Astrocyte (in vitro differentiated cells and primary cell): Measurements from ENCODE around the gene CENPW. TPM values are rescaled to one million over a fixed set of nuclear protein-coding genes. Genes with fewer than 3 reads are reported as not detected.

Source experiments
- DNase-seq: peaks from one replicate; pipeline ENCODE4 v3.0.0-alpha.2; 2010; ENCODE audit warnings: low read depth
- FAIRE-seq: peaks from 2 replicates; lab custom pipeline; 2011; peaks lifted over from hg19 to GRCh38; lab: Jason Lieb, UNC
- H2AFZ ChIP-seq: 2 replicates; pipeline ENCODE4 v1.6.0; 2012; ENCODE audit warnings: low read depth, low read length, inconsistent platforms
- H3K27ac ChIP-seq: 2 replicates; pipeline ENCODE4 v1.5.1; 2011; ENCODE audit warnings: low read depth, low read length, inconsistent platforms
- H3K27me3 ChIP-seq: 2 replicates; pipeline ENCODE4 v1.6.0; 2011; ENCODE audit warnings: low read length, inconsistent platforms; ENCODE audit not compliant: insufficient read depth
- H3K36me3 ChIP-seq: 2 replicates; pipeline ENCODE4 v1.5.1; 2011; ENCODE audit warnings: low read length, inconsistent platforms; ENCODE audit not compliant: insufficient read depth
- H3K4me1 ChIP-seq: 2 replicates; pipeline ENCODE4 v1.5.1; 2011; ENCODE audit warnings: low read length, inconsistent platforms; ENCODE audit not compliant: insufficient read depth
- H3K4me2 ChIP-seq: 2 replicates; pipeline ENCODE4 v1.6.0; 2012; ENCODE audit warnings: low read length, inconsistent platforms
- H3K4me3 ChIP-seq: 2 replicates; pipeline ENCODE4 v1.5.1; 2011; ENCODE audit warnings: low read depth, mild to moderate bottlenecking, low read length, inconsistent platforms; ENCODE audit not compliant: insufficient read depth
- H3K79me2 ChIP-seq: 2 replicates; pipeline ENCODE4 v1.6.0; 2012; ENCODE audit warnings: mild to moderate bottlenecking, low read length, inconsistent platforms; ENCODE audit not compliant: insufficient read depth
- H3K9ac ChIP-seq: 2 replicates; pipeline ENCODE4 v1.6.0; 2012; ENCODE audit warnings: mild to moderate bottlenecking, low read length, inconsistent platforms
- H3K9me3 ChIP-seq: 2 replicates; pipeline ENCODE4 v1.5.1; 2012; ENCODE audit warnings: low read depth, mild to moderate bottlenecking, low read length, inconsistent platforms; ENCODE audit not compliant: insufficient read depth
- H4K20me1 ChIP-seq: 2 replicates; pipeline ENCODE4 v1.6.0; 2012; ENCODE audit warnings: low read length, inconsistent platforms; ENCODE audit not compliant: insufficient read depth
- H3K27ac Mint-ChIP-seq: one replicate; pipeline ENCODE4 v1.8.0; 2021; ENCODE audit warnings: mild to moderate bottlenecking, mixed read lengths; ENCODE audit not compliant: unreplicated experiment
- H3K27me3 Mint-ChIP-seq: one replicate; pipeline ENCODE4 v1.8.0; 2021; ENCODE audit warnings: low read depth, mixed read lengths; ENCODE audit not compliant: unreplicated experiment
- H3K36me3 Mint-ChIP-seq: one replicate; pipeline ENCODE4 v1.8.0; 2021; ENCODE audit warnings: low read depth, mixed read lengths; ENCODE audit not compliant: unreplicated experiment
- H3K4me1 Mint-ChIP-seq: one replicate; pipeline ENCODE4 v1.8.0; 2021; ENCODE audit warnings: low read depth, mixed read lengths; ENCODE audit not compliant: unreplicated experiment
- H3K4me3 Mint-ChIP-seq: one replicate; pipeline ENCODE4 v1.8.0; 2021; ENCODE audit warnings: mild to moderate bottlenecking, moderate library complexity, mixed read lengths; ENCODE audit not compliant: unreplicated experiment
- H3K9me3 Mint-ChIP-seq: one replicate; pipeline ENCODE4 v1.8.0; 2021; ENCODE audit warnings: mild to moderate bottlenecking, mixed read lengths; ENCODE audit not compliant: unreplicated experiment
- CTCF ChIP-seq: IDR thresholded peaks from 2 replicates; pipeline ENCODE4 v1.5.1; 2011; ENCODE audit warnings: low read depth, mild to moderate bottlenecking, inconsistent platforms, low read length, moderate library complexity; ENCODE audit not compliant: insufficient read depth
- EZH2 ChIP-seq: IDR thresholded peaks from 2 replicates; pipeline ENCODE4 v1.6.1; 2012; ENCODE audit warnings: mild to moderate bottlenecking, low read length, inconsistent platforms; ENCODE audit not compliant: insufficient read depth
- total RNA-seq: library from RNA; stranded (reverse); gene quantifications from 2 replicates; pipeline ENCODE4 v1.2.1, GENCODE V29; 2021

CENPW gene
- total RNA-seq, 1 donor from 2014 or later = 16.0 TPM

DNA sequence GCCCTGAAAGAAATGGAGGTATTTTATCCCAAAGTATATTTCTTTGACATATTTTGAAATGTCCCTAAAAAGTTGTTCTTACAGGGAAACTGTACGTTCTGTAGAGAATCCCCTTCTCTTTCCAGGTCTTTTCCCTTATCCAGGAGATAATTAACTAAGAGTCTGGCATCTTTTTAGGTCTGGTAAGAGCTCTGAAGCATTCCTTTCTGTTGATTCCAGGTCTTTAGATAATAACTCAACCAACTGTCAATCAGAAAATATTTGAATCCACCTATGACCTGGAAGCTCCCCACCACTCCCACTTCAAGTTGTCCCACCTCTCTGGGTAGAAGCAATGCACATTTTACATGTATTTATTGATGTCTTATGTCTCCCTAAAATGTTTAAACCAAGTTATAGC is 26.0 kb upstream of the CENPW start:
- no peaks in the 10 kb centered on the region for H3K9me3 Mint-ChIP-seq
- no peaks in the 10 kb centered on the region for H3K27me3 Mint-ChIP-seq
- Histone ChIP-seq H3K9me3 (no peaks in the 10 kb centered on the region), H3K27me3 (no peaks in the 10 kb centered on the region), H2AFZ (no peak overlapping the region), H3K79me2 (no peaks in the 10 kb centered on the region), H3K4me3 (no peak overlapping the region), H3K4me1 (no peaks in the 10 kb centered on the region), H3K9ac (no peak overlapping the region), H3K36me3 (no peaks in the 10 kb centered on the region), H4K20me1 (no peaks in the 10 kb centered on the region), H3K4me2 (no peak overlapping the region), H3K27ac (no peak overlapping the region)
- H3K4me3 Mint-ChIP-seq = no peak overlapping the region
- H3K36me3 Mint-ChIP-seq = no peaks in the 10 kb centered on the region
- no peak for FAIRE-seq
- no peaks in the 10 kb centered on the region for H3K4me1 Mint-ChIP-seq
- no peak for TF ChIP-seq CTCF
- no peak for TF ChIP-seq EZH2
- DNase-seq = no peak
- no peak overlapping the region for H3K27ac Mint-ChIP-seq

DNA sequence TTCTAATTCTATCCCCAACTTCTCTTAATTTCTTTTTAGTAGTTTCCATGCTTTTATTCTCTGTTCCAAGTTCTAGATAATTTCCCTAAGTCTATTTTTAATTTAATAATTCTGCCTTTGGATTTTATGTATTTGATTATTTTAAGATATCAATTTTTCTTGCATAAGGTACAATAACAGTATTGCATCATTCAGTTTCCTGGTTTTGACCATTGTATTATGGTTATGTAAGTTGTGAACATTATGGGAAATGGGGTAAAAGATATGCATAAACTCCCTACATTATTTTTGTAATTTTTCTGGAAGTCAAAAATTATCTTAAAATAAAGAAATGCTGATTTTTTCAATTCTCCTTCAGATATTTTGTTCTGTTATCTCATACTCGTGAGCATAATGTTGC is 21.1 kb upstream of the CENPW start:
- no peak overlapping the region for H3K4me3 ChIP-seq
- H3K27me3 ChIP-seq = no peaks in the 10 kb centered on the region
- no peaks in the 10 kb centered on the region for H3K4me1 ChIP-seq
- no peak overlapping the region for H2AFZ ChIP-seq
- Mint-ChIP-seq H3K27ac (no peak overlapping the region), H3K4me3 (no peak overlapping the region), H3K27me3 (no peaks in the 10 kb centered on the region), H3K36me3 (no peaks in the 10 kb centered on the region), H3K4me1 (no peaks in the 10 kb centered on the region), H3K9me3 (no peaks in the 10 kb centered on the region)
- no peaks in the 10 kb centered on the region for H3K79me2 ChIP-seq
- no peaks in the 10 kb centered on the region for H3K36me3 ChIP-seq
- H3K27ac ChIP-seq = no peak overlapping the region
- no peak overlapping the region for H3K9ac ChIP-seq
- no peaks in the 10 kb centered on the region for H3K9me3 ChIP-seq
- no peak for TF ChIP-seq EZH2
- TF ChIP-seq CTCF = no peak
- DNase-seq = no peak
- H3K4me2 ChIP-seq = no peak overlapping the region
- no peaks in the 10 kb centered on the region for H4K20me1 ChIP-seq
- no peak for FAIRE-seq

DNA sequence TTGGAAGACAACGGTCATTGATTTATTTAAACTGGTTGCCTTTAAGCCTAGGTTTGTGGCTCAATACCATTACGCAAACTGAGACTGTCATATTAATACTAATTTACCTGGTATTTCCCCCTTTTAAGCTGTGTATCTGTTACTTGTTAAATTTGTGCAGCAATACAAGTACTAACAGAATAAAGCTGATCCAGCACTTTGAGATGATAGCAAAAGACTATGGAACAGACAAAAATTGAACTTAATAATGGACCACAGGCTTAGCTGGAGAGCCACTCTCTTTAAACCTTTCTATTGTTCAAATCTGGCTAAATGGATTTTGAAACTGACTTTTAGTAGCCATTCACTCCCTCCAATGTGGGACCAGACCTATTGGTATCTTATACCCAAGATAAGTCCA is 6.2 kb upstream of the CENPW start:
- no peak for FAIRE-seq

More for the DNA sequence above, 6.2 kb upstream of the CENPW start:
- Histone ChIP-seq H3K9ac (no peak overlapping the region), H4K20me1 (no peaks in the 10 kb centered on the region), H3K79me2 (no peaks in the 10 kb centered on the region), H3K27me3 (no peaks in the 10 kb centered on the region), H3K36me3 (no peaks in the 10 kb centered on the region), H3K4me2 (no peak overlapping the region), H3K27ac (no peak overlapping the region), H3K4me3 (no peak overlapping the region), H2AFZ (no peak overlapping the region), H3K4me1 (no peaks in the 10 kb centered on the region), H3K9me3 (no peaks in the 10 kb centered on the region)
- Mint-ChIP-seq H3K36me3 (no peaks in the 10 kb centered on the region), H3K4me1 (no peaks in the 10 kb centered on the region), H3K27me3 (no peaks in the 10 kb centered on the region), H3K27ac (no peak overlapping the region), H3K4me3 (no peak overlapping the region), H3K9me3 (no peaks in the 10 kb centered on the region)
- no peak for TF ChIP-seq EZH2
- TF ChIP-seq CTCF = no peak
- no peak for DNase-seq
